Neural progenitor cell (in vitro differentiated cells): ENCODE results near the gene OS9.

Experiments used
- EZH2 ChIP-seq: fragments of 200-600 bp; sonication (generic); IDR thresholded peaks from 2 replicates; pipeline ENCODE4 v1.6.1; 2017; ENCODE audit warnings: antibody characterized with exemption, mild to moderate bottlenecking, moderate library complexity
- TF ChIP-seq, protein P1 (sequence below): fragments of 200-600 bp; sonication (generic); IDR thresholded peaks from 2 replicates; pipeline ENCODE4 v1.5.1; 2017; ENCODE audit warnings: antibody characterized with exemption, mild to moderate bottlenecking

GRCh38 chr12:57693659-57694458, at the start of gene OS9:
- TF ChIP-seq, protein P1, sequence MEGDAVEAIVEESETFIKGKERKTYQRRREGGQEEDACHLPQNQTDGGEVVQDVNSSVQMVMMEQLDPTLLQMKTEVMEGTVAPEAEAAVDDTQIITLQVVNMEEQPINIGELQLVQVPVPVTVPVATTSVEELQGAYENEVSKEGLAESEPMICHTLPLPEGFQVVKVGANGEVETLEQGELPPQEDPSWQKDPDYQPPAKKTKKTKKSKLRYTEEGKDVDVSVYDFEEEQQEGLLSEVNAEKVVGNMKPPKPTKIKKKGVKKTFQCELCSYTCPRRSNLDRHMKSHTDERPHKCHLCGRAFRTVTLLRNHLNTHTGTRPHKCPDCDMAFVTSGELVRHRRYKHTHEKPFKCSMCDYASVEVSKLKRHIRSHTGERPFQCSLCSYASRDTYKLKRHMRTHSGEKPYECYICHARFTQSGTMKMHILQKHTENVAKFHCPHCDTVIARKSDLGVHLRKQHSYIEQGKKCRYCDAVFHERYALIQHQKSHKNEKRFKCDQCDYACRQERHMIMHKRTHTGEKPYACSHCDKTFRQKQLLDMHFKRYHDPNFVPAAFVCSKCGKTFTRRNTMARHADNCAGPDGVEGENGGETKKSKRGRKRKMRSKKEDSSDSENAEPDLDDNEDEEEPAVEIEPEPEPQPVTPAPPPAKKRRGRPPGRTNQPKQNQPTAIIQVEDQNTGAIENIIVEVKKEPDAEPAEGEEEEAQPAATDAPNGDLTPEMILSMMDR, result peak; percentile 74
- peak; percentile 26 for TF ChIP-seq EZH2
